CD14-positive monocyte (primary cell): ENCODE results near the gene SLC19A3. TPM values are rescaled to one million over a fixed set of nuclear protein-coding genes. Genes with fewer than 3 reads are reported as not detected.
"Not testable (repeated sequence)": the region's sequence is repeated elsewhere in the genome, so short reads cannot be mapped to it uniquely, and the experiment has no call there.

Experiments used
- DNase-seq, 3 donors: peaks; one replicate each; pipeline ENCODE4 v3.0.0-alpha.2; 2011 to 2022
- H2AFZ ChIP-seq: 2 replicates; pipeline ENCODE4 v1.6.0; 2012; ENCODE audit warnings: mild to moderate bottlenecking, low read depth, low read length, inconsistent platforms; ENCODE audit not compliant: insufficient read depth, poor library complexity, severe bottlenecking
- H3K27ac ChIP-seq, 2 donors: 1 replicate in 1 of 2; 2 replicates in 1 of 2; pipeline ENCODE4 v1.5.1; 2012 to 2013; ENCODE audit warnings: low read length in 2 of 2, control low read depth in 1 of 2, inconsistent platforms in 1 of 2, low read depth in 1 of 2, mild to moderate bottlenecking in 1 of 2
- H3K27me3 ChIP-seq, 2 donors: one replicate each; pipeline versions ENCODE4 v1.6.0 to v1.6.1; 2011 to 2013; ENCODE audit warnings: low read length in 2 of 2; ENCODE audit not compliant: control insufficient read depth in 2 of 2, insufficient read depth in 2 of 2
- H3K36me3 ChIP-seq, 2 donors: replicated peaks in 1 of 2; 1 replicate in 1 of 2; 2 replicates in 1 of 2; pipeline versions ENCODE4 v1.5.1 to v1.6.1; 2012 to 2013; ENCODE audit warnings: low read length in 2 of 2, control low read depth in 1 of 2, inconsistent platforms in 1 of 2, mild to moderate bottlenecking in 1 of 2; ENCODE audit not compliant: insufficient read depth in 2 of 2, control insufficient read depth in 1 of 2
- H3K4me1 ChIP-seq, 2 donors: 1 replicate in 1 of 2; 2 replicates in 1 of 2; pipeline versions ENCODE4 v1.5.1 to v1.6.1; 2012 to 2013; ENCODE audit warnings: low read length in 2 of 2, control low read depth in 1 of 2, inconsistent platforms in 1 of 2, mild to moderate bottlenecking in 1 of 2, moderate library complexity in 1 of 2; ENCODE audit not compliant: insufficient read depth in 2 of 2, control insufficient read depth in 1 of 2
- H3K4me2 ChIP-seq: replicated peaks from 2 replicates; pipeline ENCODE3; 2012; ENCODE audit warnings: low read length, moderate library complexity, mild to moderate bottlenecking; ENCODE audit not compliant: poor library complexity, severe bottlenecking; ENCODE audit errors: extremely low read depth
- H3K4me3 ChIP-seq, 3 experiments: fragments of 200-600 bp in 1 of 3; sonication (generic) in 1 of 3; replicated peaks in 1 of 3; 1 replicate in 2 of 3; 2 replicates in 1 of 3; pipeline ENCODE4 v1.5.1; 2011 to 2013; ENCODE audit warnings: low read length in 3 of 3, mild to moderate bottlenecking in 3 of 3, control low read depth in 2 of 3, low read depth in 2 of 3, inconsistent platforms in 1 of 3, moderate library complexity in 1 of 3
- H3K79me2 ChIP-seq: 2 replicates; pipeline ENCODE4 v1.6.0; 2012; ENCODE audit warnings: mild to moderate bottlenecking, control low read depth, inconsistent platforms, low read length, moderate library complexity; ENCODE audit not compliant: insufficient read depth
- H3K9ac ChIP-seq: 2 replicates; pipeline ENCODE4 v1.6.0; 2017; ENCODE audit warnings: low read length, mild to moderate bottlenecking; ENCODE audit not compliant: insufficient read depth, poor library complexity, severe bottlenecking
- H3K9me3 ChIP-seq, 2 donors: replicated peaks in 1 of 2; 1 replicate in 1 of 2; 2 replicates in 1 of 2; pipeline versions ENCODE4 v1.5.1 to v1.6.1; 2012 to 2013; ENCODE audit warnings: low read length in 2 of 2, control low read depth in 1 of 2; ENCODE audit not compliant: control insufficient read depth in 1 of 2, insufficient read depth in 1 of 2
- H4K20me1 ChIP-seq: 2 replicates; pipeline ENCODE4 v1.6.0; 2012; ENCODE audit warnings: mild to moderate bottlenecking, low read length, control low read depth, moderate library complexity; ENCODE audit not compliant: insufficient read depth
- H3K27ac Mint-ChIP-seq, 7 donors: one replicate each; pipeline ENCODE4 v1.8.0; 2020; ENCODE audit warnings: mild to moderate bottlenecking in 7 of 7, mixed read lengths in 7 of 7, moderate library complexity in 6 of 7, inconsistent platforms in 2 of 7
- H3K27me3 Mint-ChIP-seq, 3 donors: one replicate each; pipeline ENCODE4 v1.8.0; 2021 to 2022; ENCODE audit warnings: low read depth in 3 of 3, mild to moderate bottlenecking in 3 of 3, mixed read lengths in 3 of 3, moderate library complexity in 3 of 3, inconsistent platforms in 1 of 3
- H3K36me3 Mint-ChIP-seq, 2 donors: one replicate each; pipeline ENCODE4 v1.8.0; 2020; ENCODE audit warnings: mixed read lengths in 2 of 2, inconsistent platforms in 1 of 2, mild to moderate bottlenecking in 1 of 2
- H3K4me1 Mint-ChIP-seq: one replicate; pipeline ENCODE4 v1.8.0; 2020; ENCODE audit warnings: mild to moderate bottlenecking, mixed read lengths
- H3K4me3 Mint-ChIP-seq, 2 donors: one replicate each; pipeline ENCODE4 v1.8.0; 2020; ENCODE audit warnings: mild to moderate bottlenecking in 2 of 2, mixed read lengths in 2 of 2, moderate library complexity in 1 of 2
- H3K9me3 Mint-ChIP-seq, 7 donors: one replicate each; pipeline ENCODE4 v1.8.0; 2020 to 2022; ENCODE audit warnings: mixed read lengths in 7 of 7, mild to moderate bottlenecking in 6 of 7, moderate library complexity in 6 of 7, inconsistent platforms in 2 of 7
- WGBS: methylation state at CpG from one replicate; pipeline ENCODE4 v1.1.5; 2013; ENCODE audit warnings: missing lambda C conversion rate; ENCODE audit not compliant: insufficient coverage; 5-methylcytosine and 5-hydroxymethylcytosine counted together
- intact Hi-C, 2 donors: fragments of 100-400 bp; cut with micrococcal nuclease; formaldehyde crosslinking; loops; one replicate each; pipeline versions ENCODE4 v1.15.0 to v1.15.1; 2023
- polyA plus RNA-seq, 3 donors: library from polyadenylated mRNA; depleted of rRNA in 1 of 3; unstranded in 2 of 3; stranded (reverse) in 1 of 3; fragments of 300-500 nt in 2 of 3; fragments of >200 nt in 1 of 3; fragmentation: Illumina TruSeq in 2 of 3; gene quantifications; 1 replicate in 2 of 3; 2 replicates in 1 of 3; pipeline ENCODE4 v1.2.3, GENCODE V29; 2012 to 2021
- TF ChIP-seq, protein P1 (sequence below): fragments of 200-600 bp; IDR thresholded peaks from one replicate; pipeline ENCODE4 v1.8.0; 2022; ENCODE audit warnings: antibody characterized with exemption, mild to moderate bottlenecking

Gene SLC19A3
- polyA plus RNA-seq, 3 donors, result not detected

DNA sequence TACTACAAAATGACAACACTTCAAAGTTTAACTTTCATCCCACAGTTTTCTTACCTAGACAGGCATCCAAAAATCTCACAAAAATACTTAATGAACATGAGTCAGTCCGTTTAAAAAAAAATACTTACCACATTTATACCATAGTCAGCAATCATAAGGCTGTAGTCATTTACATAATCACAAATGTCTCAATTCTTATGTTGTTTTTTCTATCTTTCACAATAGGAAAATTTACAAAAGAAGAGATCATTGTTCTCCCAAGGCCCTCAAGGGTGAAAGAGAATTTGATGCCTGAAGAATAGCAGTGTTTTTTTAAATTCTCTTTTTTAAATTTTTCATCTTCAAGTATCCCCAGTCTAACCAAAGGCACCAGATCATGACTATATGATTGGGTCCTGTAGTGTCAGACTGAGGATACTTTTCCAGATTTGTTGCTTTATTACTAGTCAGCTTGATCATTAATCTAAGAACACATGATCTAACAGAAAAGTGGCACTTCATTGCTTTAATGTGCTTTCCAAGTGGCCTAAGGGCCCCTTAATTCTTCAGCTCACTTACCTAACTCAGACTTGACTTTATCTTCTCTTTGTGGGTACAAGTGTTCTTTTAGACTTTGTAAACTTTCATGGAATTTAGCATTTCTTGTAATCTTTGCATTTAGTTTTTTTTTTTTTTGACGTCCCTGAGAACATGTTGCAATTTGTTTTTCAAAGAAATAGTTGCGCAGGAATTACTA lies 46.5 kb downstream of the SLC19A3 start:
- no peak overlapping the region for H3K27ac Mint-ChIP-seq
- H3K36me3 Mint-ChIP-seq, result no peaks in the 10 kb centered on the region
- H3K9me3 Mint-ChIP-seq, result peaks cover 0 to 9% (median 0%) of the 10 kb centered on the region in 7 donors
- Histone ChIP-seq H3K9me3 (no peaks in the 10 kb centered on the region), H3K27ac (no peak overlapping the region), H2AFZ (no peak overlapping the region), H3K36me3 (no peaks in the 10 kb centered on the region), H4K20me1 (no peaks in the 10 kb centered on the region), H3K79me2 (no peaks in the 10 kb centered on the region), H3K4me1 (no peaks in the 10 kb centered on the region), H3K27me3 (no peaks in the 10 kb centered on the region), H3K4me3 (no peak overlapping the region), H3K4me2 (no peak overlapping the region), H3K9ac (no peak overlapping the region)
- H3K27me3 Mint-ChIP-seq, result peaks cover 1 to 4% (median 4%) of the 10 kb centered on the region in 3 donors
- no peak overlapping the region for H3K4me3 Mint-ChIP-seq
- intact Hi-C loops, result no loop called here
- TF ChIP-seq, protein P1, sequence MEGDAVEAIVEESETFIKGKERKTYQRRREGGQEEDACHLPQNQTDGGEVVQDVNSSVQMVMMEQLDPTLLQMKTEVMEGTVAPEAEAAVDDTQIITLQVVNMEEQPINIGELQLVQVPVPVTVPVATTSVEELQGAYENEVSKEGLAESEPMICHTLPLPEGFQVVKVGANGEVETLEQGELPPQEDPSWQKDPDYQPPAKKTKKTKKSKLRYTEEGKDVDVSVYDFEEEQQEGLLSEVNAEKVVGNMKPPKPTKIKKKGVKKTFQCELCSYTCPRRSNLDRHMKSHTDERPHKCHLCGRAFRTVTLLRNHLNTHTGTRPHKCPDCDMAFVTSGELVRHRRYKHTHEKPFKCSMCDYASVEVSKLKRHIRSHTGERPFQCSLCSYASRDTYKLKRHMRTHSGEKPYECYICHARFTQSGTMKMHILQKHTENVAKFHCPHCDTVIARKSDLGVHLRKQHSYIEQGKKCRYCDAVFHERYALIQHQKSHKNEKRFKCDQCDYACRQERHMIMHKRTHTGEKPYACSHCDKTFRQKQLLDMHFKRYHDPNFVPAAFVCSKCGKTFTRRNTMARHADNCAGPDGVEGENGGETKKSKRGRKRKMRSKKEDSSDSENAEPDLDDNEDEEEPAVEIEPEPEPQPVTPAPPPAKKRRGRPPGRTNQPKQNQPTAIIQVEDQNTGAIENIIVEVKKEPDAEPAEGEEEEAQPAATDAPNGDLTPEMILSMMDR, result no peak
- WGBS, result no CpG with 5 or more reads among the region's 3 CpGs
- DNase-seq, result no peak
- no peaks in the 10 kb centered on the region for H3K4me1 Mint-ChIP-seq

GRCh38 chr2:227666631-227667170 lies 51.1 kb downstream of the SLC19A3 start, which contains the start of gene SCYGR5:
Gene SCYGR5 (plus strand): TSS chr2:227666804. CDS start chr2:227666804, 0 bp downstream.
- H3K4me1 ChIP-seq, H3K36me3 Mint-ChIP-seq, DNase-seq, H3K27ac Mint-ChIP-seq, H3K27me3 Mint-ChIP-seq, H3K9me3 ChIP-seq, H3K4me3 ChIP-seq, H3K27ac ChIP-seq, intact Hi-C loops, H4K20me1 ChIP-seq, H3K9ac ChIP-seq, H3K4me2 ChIP-seq, H3K4me3 Mint-ChIP-seq, H3K79me2 ChIP-seq, H3K9me3 Mint-ChIP-seq, H3K36me3 ChIP-seq, H3K4me1 Mint-ChIP-seq, H3K27me3 ChIP-seq, H2AFZ ChIP-seq: not testable (repeated sequence)
- WGBS, result 100% methylated on average over 3 of the region's 13 CpGs
